K562 (cell line): ENCODE measurements around the gene PTPN1. TPM values are rescaled to one million over a fixed set of nuclear protein-coding genes. Genes with fewer than 3 reads are reported as not detected.
"Not testable (repeated sequence)": the region's sequence is repeated elsewhere in the genome, so short reads cannot be mapped to it uniquely, and the experiment has no call there.

Experiments
- ATAC-seq: fragments of 200-7000 bp; cut with Tn5 transposase; 3 replicates; pipeline ENCODE4 v1.9.1; 2020; ENCODE audit warnings: moderate library complexity
- BruUV-seq: library from RNA; stranded (reverse); fragments of 400-500 nt; replicated peaks from 2 replicates; lab custom pipeline; 2021; lab: Mats Ljungman, UMichigan
- CTCF ChIA-PET: fragments of 300-600 bp; formaldehyde crosslinking; extraction: SDS; loops from one replicate; lab custom pipeline; 2021; ENCODE audit warnings: low intra/inter-chr PET ratio; lab: Yijun Ruan, JAX
- POLR2A ChIA-PET: fragments of 300-600, 350-650 bp; sonication (Branson Sonifier 250); formaldehyde crosslinking; extraction: SDS; loops from one replicate; lab custom pipeline; 2021; ENCODE audit warnings: antibody characterized with exemption, inconsistent platforms; lab: Yijun Ruan, JAX
- DNase-seq, 4 experiments: peaks; one replicate each; pipeline versions ENCODE4 v3.0.0 to v3.0.0-alpha.2; 2011 to 2018; ENCODE audit warnings: low spot score in 3 of 4, mixed read lengths in 3 of 4; ENCODE audit errors: extremely low read depth in 1 of 4
- FAIRE-seq: peaks from 2 replicates; lab custom pipeline; 2011; peaks lifted over from hg19 to GRCh38; lab: Jason Lieb, UNC
- H2AFZ ChIP-seq: 2 replicates; pipeline ENCODE4 v1.6.0; 2011; ENCODE audit warnings: low read depth, low read length, control low read depth, inconsistent platforms
- H3K27ac ChIP-seq: fragments of 200-600 bp; 3 replicates; pipeline ENCODE4 v1.8.0; 2011; ENCODE audit warnings: low read depth, mild to moderate bottlenecking, control low read depth, inconsistent platforms, low read length, moderate library complexity, mixed read lengths; ENCODE audit errors: extremely low read depth
- H3K27me3 ChIP-seq, 2 experiments: fragments of 300-600 bp in 1 of 2; 2 replicates in 1 of 2; 3 replicates in 1 of 2; pipeline versions ENCODE4 v1.6.0 to v1.8.0; 2011; ENCODE audit warnings: inconsistent platforms in 2 of 2, low read length in 2 of 2, mild to moderate bottlenecking in 1 of 2, mixed read lengths in 1 of 2, moderate library complexity in 1 of 2; ENCODE audit not compliant: control insufficient read depth in 2 of 2, insufficient read depth in 2 of 2
- H3K36me3 ChIP-seq: fragments of 300-600 bp; 3 replicates; pipeline ENCODE4 v1.8.0; 2011; ENCODE audit warnings: mild to moderate bottlenecking, low read length, inconsistent platforms; ENCODE audit not compliant: control insufficient read depth, insufficient read depth
- H3K4me1 ChIP-seq, 2 experiments: fragments of 200-600 bp in 1 of 2; replicated peaks in 1 of 2; 2 replicates in 1 of 2; 3 replicates in 1 of 2; pipeline versions ENCODE4 v1.5.1 to v1.8.0; 2011; ENCODE audit warnings: inconsistent platforms in 2 of 2, low read length in 2 of 2, mild to moderate bottlenecking in 1 of 2, mixed read lengths in 1 of 2, moderate library complexity in 1 of 2; ENCODE audit not compliant: control insufficient read depth in 2 of 2, insufficient read depth in 2 of 2
- H3K4me2 ChIP-seq: 2 replicates; pipeline ENCODE4 v1.6.1; 2011; ENCODE audit warnings: low read length, control low read depth, inconsistent platforms, mixed read lengths; ENCODE audit not compliant: insufficient read depth
- H3K4me3 ChIP-seq: fragments of 200-600 bp; sonication (generic), shearing (Covaris generic); 2 replicates; pipeline ENCODE4 v1.5.1; 2016; ENCODE audit warnings: control low read depth, inconsistent platforms
- H3K79me2 ChIP-seq: fragments of 200-600 bp; 3 replicates; pipeline ENCODE4 v1.8.0; 2011; ENCODE audit warnings: low read length, inconsistent platforms; ENCODE audit not compliant: control insufficient read depth, insufficient read depth
- H3K9ac ChIP-seq, 2 experiments: 2 replicates each; pipeline versions ENCODE4 v1.6.0 to v1.6.1; 2011; ENCODE audit warnings: low read depth in 2 of 2, low read length in 2 of 2, control low read depth in 1 of 2, inconsistent platforms in 1 of 2, mild to moderate bottlenecking in 1 of 2, mixed read lengths in 1 of 2; ENCODE audit not compliant: insufficient read depth in 1 of 2
- H3K9me1 ChIP-seq: one replicate; pipeline ENCODE4 v1.6.0; 2011; ENCODE audit warnings: inconsistent platforms, mild to moderate bottlenecking, low read length, moderate library complexity; ENCODE audit not compliant: control insufficient read depth, insufficient read depth
- H3K9me3 ChIP-seq: replicated peaks from 2 replicates; pipeline ENCODE4 v1.5.1; 2011; ENCODE audit warnings: low read depth, low read length, inconsistent platforms; ENCODE audit not compliant: control insufficient read depth, insufficient read depth
- H4K20me1 ChIP-seq: replicated peaks from 2 replicates; pipeline ENCODE4 v1.6.1; 2011; ENCODE audit warnings: low read length, inconsistent platforms, mixed read lengths; ENCODE audit not compliant: control insufficient read depth, insufficient read depth
- C11orf30 ChIP-seq: fragments of 450-650 bp; IDR thresholded peaks from 2 replicates; pipeline ENCODE4 v1.6.1; 2016; ENCODE audit warnings: low read depth, mild to moderate bottlenecking
- MAFF ChIP-seq: IDR thresholded peaks from 2 replicates; pipeline ENCODE4 v1.6.1; 2012; ENCODE audit warnings: low read length, improper control_type of control experiment
- MAFG ChIP-seq: fragments of 450-650 bp; conservative IDR thresholded peaks from 2 replicates; pipeline ENCODE4 v1.6.1; 2016; ENCODE audit warnings: missing genetic modification characterization, missing compliant biosample characterization
- MAFK ChIP-seq: IDR thresholded peaks from 2 replicates; pipeline ENCODE4 v1.6.1; 2011; ENCODE audit warnings: low read length, improper control_type of control experiment
- SUPT5H ChIP-seq: fragments of 450-650 bp; IDR thresholded peaks from 2 replicates; pipeline ENCODE4 v1.6.1; 2016
- ZNF316 ChIP-seq: fragments of 450-650 bp; IDR thresholded peaks from 2 replicates; pipeline ENCODE4 v1.6.1; 2016
- WGBS: fragments of 100-300 bp; shearing (Covaris generic); methylation state at CpG from one replicate; pipeline ENCODE4 v1.1.6; 2016; ENCODE audit warnings: low coverage, mixed read lengths; ENCODE audit not compliant: insufficient coverage; ENCODE audit errors: missing lambda C conversion rate; 5-methylcytosine and 5-hydroxymethylcytosine counted together
- in situ Hi-C: fragments of 300-500 bp; cut with MboI; formaldehyde crosslinking; loops from 4 replicates; pipeline ENCODE4 v1.15.0; 2018; ENCODE audit warnings: inconsistent platforms, mixed read lengths
- intact Hi-C: fragments of 100-400 bp; cut with micrococcal nuclease; formaldehyde crosslinking; loops from 2 replicates; pipeline ENCODE4 v1.14.2; 2022
- polyA plus RNA-seq, 8 experiments: library from polyadenylated mRNA; depleted of rRNA in 4 of 8; stranded (reverse) in 5 of 8; unstranded in 3 of 8; fragments of >200 nt; fragmentation: Nextera tagmentation in 2 of 8; fragmentation: Illumina TruSeq in 1 of 8; extraction: Ambion mirVana in 2 of 8; extraction: Trizol in 1 of 8; gene quantifications; 2 replicates each; pipeline versions ENCODE4 v1.2.1 to v1.2.3, GENCODE V29; 2011 to 2014; ENCODE audit warnings: inconsistent platforms in 1 of 8, missing spikeins in 1 of 8
- total RNA-seq, 7 experiments: library from RNA; depleted of rRNA in 6 of 7; stranded (reverse); fragments of >200 nt in 6 of 7; fragmentation: Illumina TruSeq in 2 of 7; extraction: Trizol in 2 of 7; gene quantifications; 2 replicates each; pipeline versions ENCODE4 v1.2.1 to v1.2.3, GENCODE V29; 2011 to 2021; ENCODE audit warnings: low replicate concordance in 1 of 7

Gene PTPN1
- total and polyA plus RNA-seq, 9 of the 15 experiments (the other 6 are each of a cell fraction or from before 2014, with no cell fraction given), result 11.0 to 85.3 (median 54.0) TPM

DNA sequence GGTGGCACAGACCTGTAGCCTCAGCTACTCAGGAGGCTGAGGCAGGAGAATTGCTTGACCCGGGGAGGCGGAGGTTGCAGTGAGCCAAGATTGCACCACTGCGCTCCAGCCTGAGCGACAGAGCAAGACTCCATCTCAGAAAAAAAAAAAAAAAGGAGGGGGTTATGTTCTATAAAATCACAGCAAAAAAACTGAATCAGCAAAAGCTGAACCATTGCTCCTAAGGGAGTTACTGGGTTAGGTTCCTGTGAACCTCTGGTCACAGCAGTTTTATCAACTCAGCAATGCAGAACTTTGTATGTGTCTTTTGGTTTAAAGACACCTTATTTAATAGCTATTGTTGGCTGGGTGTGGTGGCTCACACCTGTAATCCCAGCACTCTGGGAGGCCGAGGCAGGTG, 88.6 kb downstream of the PTPN1 start:
- 98% methylated on average over 5 of the region's 5 CpGs for WGBS
- peaks cover 0 to 26% of the 10 kb centered on the region in 2 experiments; a peak in 2 of 5 replicates for H3K4me1 ChIP-seq
- H3K27ac ChIP-seq, H3K79me2 ChIP-seq, FAIRE-seq, H3K9me3 ChIP-seq, H3K9ac ChIP-seq, DNase-seq, H3K9me1 ChIP-seq, H2AFZ ChIP-seq, H3K4me2 ChIP-seq, in situ Hi-C loops, H3K27me3 ChIP-seq, ATAC-seq, H3K4me3 ChIP-seq, BruUV-seq, H4K20me1 ChIP-seq: not testable (repeated sequence)
- CTCF ChIA-PET, result interaction anchor here (0.6 kb wide), 1 partner anchor 1284 kb away, joined by 6 read pairs; no protein-coding TSS in a partner anchor
- POLR2A ChIA-PET, result interaction anchor here (0.6 to 1.1 kb wide), 3 partner anchors 13 to 98 kb away, joined by 3 to 4 read pairs (median 4); no protein-coding TSS in a partner anchor
- peaks cover 58% of the 10 kb centered on the region for H3K36me3 ChIP-seq
- TF ChIP-seq C11orf30, result peak; percentile 72
- peak; percentile 32; the same call in 1 of the 2 replicates for TF ChIP-seq MAFK
- peak; percentile 45; the same call in 1 of the 2 replicates for TF ChIP-seq MAFF
- TF ChIP-seq ZNF316, result peak; percentile 84
- TF ChIP-seq MAFG (tag), result peak; percentile 58
- TF ChIP-seq SUPT5H, result 0 out of 2 replicates have a peak, but pooled peaks have one; percentile 31
- intact Hi-C loops, result loop anchor here (5.0 kb wide), 1 partner anchor 189 kb away; no protein-coding TSS in a partner anchor
